DOHH2 (cell line): ENCODE data around the gene PHGDH.

ENCODE experiments used
- H3F3A ChIP-seq: fragments of 200-600 bp; sonication (generic), shearing (Covaris generic); 2 replicates; pipeline ENCODE4 v1.6.0; 2016; ENCODE audit warnings: antibody characterized with exemption, mild to moderate bottlenecking; ENCODE audit not compliant: control insufficient read depth, insufficient read depth
- H3K27ac ChIP-seq: fragments of 200-600 bp; sonication (generic); 2 replicates; pipeline ENCODE4 v1.5.1; 2014; ENCODE audit warnings: low read depth, mild to moderate bottlenecking, low read length, moderate library complexity
- H3K27me3 ChIP-seq: fragments of 200-600 bp; sonication (generic); 2 replicates; pipeline ENCODE4 v1.6.1; 2014; ENCODE audit warnings: mild to moderate bottlenecking, low read length, mixed read lengths; ENCODE audit not compliant: control insufficient read depth
- H3K36me3 ChIP-seq: fragments of 200-600 bp; sonication (generic); 2 replicates; pipeline ENCODE4 v1.6.1; 2014; ENCODE audit warnings: mild to moderate bottlenecking, low read length, moderate library complexity, mixed read lengths; ENCODE audit not compliant: control insufficient read depth
- H3K4me1 ChIP-seq: fragments of 200-600 bp; sonication (generic); 2 replicates; pipeline ENCODE4 v1.6.1; 2014; ENCODE audit warnings: mild to moderate bottlenecking, low read length, mixed read lengths; ENCODE audit not compliant: control insufficient read depth
- H3K4me2 ChIP-seq: fragments of 200-600 bp; sonication (generic); 2 replicates; pipeline ENCODE4 v1.6.0; 2014; ENCODE audit warnings: mild to moderate bottlenecking, low read length, moderate library complexity
- H3K4me3 ChIP-seq: fragments of 200-600 bp; sonication (generic); 2 replicates; pipeline ENCODE4 v1.5.1; 2014; ENCODE audit warnings: mild to moderate bottlenecking, low read length, mixed read lengths
- H3K79me2 ChIP-seq: fragments of 200-600 bp; sonication (generic); 2 replicates; pipeline ENCODE4 v1.6.1; 2014; ENCODE audit warnings: mild to moderate bottlenecking, low read length, mixed read lengths; ENCODE audit not compliant: control insufficient read depth
- H3K9me2 ChIP-seq: fragments of 200-600 bp; sonication (generic); replicated peaks from 2 replicates; pipeline ENCODE4 v1.6.1; 2014; ENCODE audit warnings: mild to moderate bottlenecking, low read length, mixed read lengths; ENCODE audit not compliant: control insufficient read depth
- H3K9me3 ChIP-seq: fragments of 200-600 bp; sonication (generic); 2 replicates; pipeline ENCODE4 v1.6.1; 2014; ENCODE audit warnings: antibody characterized with exemption, low read length, mixed read lengths; ENCODE audit not compliant: control insufficient read depth, insufficient read depth
- H4K20me1 ChIP-seq: fragments of 200-600 bp; sonication (generic); 2 replicates; pipeline ENCODE4 v1.6.0; 2014; ENCODE audit warnings: low read depth, mild to moderate bottlenecking, antibody characterized with exemption, low read length, moderate library complexity; ENCODE audit not compliant: control insufficient read depth, insufficient read depth
- EZH2phosphoT487 ChIP-seq: fragments of 200-600 bp; sonication (generic); IDR thresholded peaks from 2 replicates; pipeline ENCODE4 v1.6.1; 2017; ENCODE audit warnings: borderline replicate concordance, mild to moderate bottlenecking, antibody characterized with exemption, low read length, moderate library complexity, mixed read lengths
- TF ChIP-seq, protein P1 (sequence below): fragments of 200-600 bp; sonication (generic); IDR thresholded peaks from one replicate; pipeline ENCODE4 v1.5.1; 2014; ENCODE audit warnings: antibody characterized with exemption, mild to moderate bottlenecking, low read depth, low read length; ENCODE audit not compliant: poor library complexity, severe bottlenecking

The PHGDH gene

GRCh38 chr1:119744598-119744942 is 32.8 kb downstream of the PHGDH start:
- peaks cover 52% of the 10 kb centered on the region for H3K36me3 ChIP-seq
- H3K79me2 ChIP-seq, result no peaks in the 10 kb centered on the region
- no peaks in the 10 kb centered on the region for H3K27me3 ChIP-seq
- H3K9me2 ChIP-seq, result no peaks in the 10 kb centered on the region
- H3K4me3 ChIP-seq, result no peak overlapping the region
- no peak overlapping the region for H3K27ac ChIP-seq
- no peak overlapping the region for H3K4me2 ChIP-seq
- TF ChIP-seq, protein P1, sequence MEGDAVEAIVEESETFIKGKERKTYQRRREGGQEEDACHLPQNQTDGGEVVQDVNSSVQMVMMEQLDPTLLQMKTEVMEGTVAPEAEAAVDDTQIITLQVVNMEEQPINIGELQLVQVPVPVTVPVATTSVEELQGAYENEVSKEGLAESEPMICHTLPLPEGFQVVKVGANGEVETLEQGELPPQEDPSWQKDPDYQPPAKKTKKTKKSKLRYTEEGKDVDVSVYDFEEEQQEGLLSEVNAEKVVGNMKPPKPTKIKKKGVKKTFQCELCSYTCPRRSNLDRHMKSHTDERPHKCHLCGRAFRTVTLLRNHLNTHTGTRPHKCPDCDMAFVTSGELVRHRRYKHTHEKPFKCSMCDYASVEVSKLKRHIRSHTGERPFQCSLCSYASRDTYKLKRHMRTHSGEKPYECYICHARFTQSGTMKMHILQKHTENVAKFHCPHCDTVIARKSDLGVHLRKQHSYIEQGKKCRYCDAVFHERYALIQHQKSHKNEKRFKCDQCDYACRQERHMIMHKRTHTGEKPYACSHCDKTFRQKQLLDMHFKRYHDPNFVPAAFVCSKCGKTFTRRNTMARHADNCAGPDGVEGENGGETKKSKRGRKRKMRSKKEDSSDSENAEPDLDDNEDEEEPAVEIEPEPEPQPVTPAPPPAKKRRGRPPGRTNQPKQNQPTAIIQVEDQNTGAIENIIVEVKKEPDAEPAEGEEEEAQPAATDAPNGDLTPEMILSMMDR, result no peak
- no peak for TF ChIP-seq EZH2phosphoT487
- no peaks in the 10 kb centered on the region for H4K20me1 ChIP-seq
- peaks cover 11% of the 10 kb centered on the region for H3K4me1 ChIP-seq
- H3F3A ChIP-seq, result no peaks in the 10 kb centered on the region
- H3K9me3 ChIP-seq, result no peaks in the 10 kb centered on the region

DNA sequence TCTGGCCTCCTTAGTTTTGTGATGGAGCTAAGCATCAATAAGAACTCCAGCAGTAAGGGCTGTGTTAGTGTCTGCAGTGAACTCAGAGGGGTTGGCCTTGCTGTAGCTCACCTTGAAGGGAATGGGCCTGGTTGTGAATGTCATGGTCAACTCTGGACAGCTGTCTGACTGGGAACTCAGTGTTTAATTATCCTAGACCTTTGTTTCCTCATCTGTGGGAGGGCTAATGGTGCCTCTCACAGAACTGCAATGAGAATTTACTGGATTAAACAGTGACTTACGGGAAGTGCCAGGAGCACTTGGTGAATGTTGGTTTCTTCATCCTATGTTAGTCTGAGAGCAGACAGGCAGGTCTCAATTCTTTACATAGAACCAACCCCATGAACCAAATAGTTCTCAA is 33.3 kb downstream of the PHGDH start:
- peaks cover 47% of the 10 kb centered on the region for H3K36me3 ChIP-seq
- peaks cover 11% of the 10 kb centered on the region for H3K4me1 ChIP-seq
- H3F3A ChIP-seq, result no peaks in the 10 kb centered on the region
- TF ChIP-seq EZH2phosphoT487, result no peak
- TF ChIP-seq, protein P1, result no peak
- no peaks in the 10 kb centered on the region for H3K9me2 ChIP-seq
- no peaks in the 10 kb centered on the region for H3K79me2 ChIP-seq
- H3K27me3 ChIP-seq, result no peaks in the 10 kb centered on the region
- H3K27ac ChIP-seq, result no peak overlapping the region
- no peak overlapping the region for H3K4me2 ChIP-seq
- no peak overlapping the region for H3K4me3 ChIP-seq
- no peaks in the 10 kb centered on the region for H3K9me3 ChIP-seq
- H4K20me1 ChIP-seq, result no peaks in the 10 kb centered on the region

DNA sequence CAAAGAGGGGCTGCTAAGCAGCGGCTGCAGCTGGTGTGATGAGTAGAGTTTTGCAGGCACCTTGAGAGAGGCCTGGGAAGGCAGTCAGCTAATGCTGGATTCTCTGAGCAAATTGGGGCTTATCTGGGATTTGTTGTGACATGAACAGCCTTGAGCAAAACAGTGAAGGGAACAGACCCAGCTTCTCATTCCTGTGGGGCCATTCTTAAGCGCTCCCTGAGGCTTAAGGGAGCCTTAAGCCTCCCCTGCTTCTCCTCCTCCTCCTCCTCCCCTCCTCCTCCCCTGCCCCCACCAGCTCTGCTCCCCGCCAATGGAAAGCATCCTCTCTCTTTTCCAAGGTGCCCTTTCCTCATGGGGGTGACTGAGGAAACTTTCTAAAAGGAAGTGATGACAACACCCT is 35.7 kb downstream of the PHGDH start:
- H3K4me1 ChIP-seq, result peaks cover 11% of the 10 kb centered on the region
- no peaks in the 10 kb centered on the region for H3F3A ChIP-seq
- H3K27me3 ChIP-seq, result no peaks in the 10 kb centered on the region
- peaks cover 24% of the 10 kb centered on the region for H3K36me3 ChIP-seq
- H3K79me2 ChIP-seq, result no peaks in the 10 kb centered on the region
- H4K20me1 ChIP-seq, result no peaks in the 10 kb centered on the region
- H3K27ac ChIP-seq, result no peak overlapping the region
- H3K4me3 ChIP-seq, result no peak overlapping the region
- no peaks in the 10 kb centered on the region for H3K9me2 ChIP-seq
- no peak for TF ChIP-seq EZH2phosphoT487
- no peaks in the 10 kb centered on the region for H3K9me3 ChIP-seq
- no peak overlapping the region for H3K4me2 ChIP-seq

- Histone ChIP-seq H3K36me3 (peaks cover 18% of the 10 kb centered on the region), H3F3A (no peaks in the 10 kb centered on the region), H3K79me2 (no peaks in the 10 kb centered on the region), H3K4me3 (no peak overlapping the region), H3K27me3 (no peaks in the 10 kb centered on the region), H3K4me1 (peaks cover 11% of the 10 kb centered on the region), H4K20me1 (no peaks in the 10 kb centered on the region), H3K9me2 (no peaks in the 10 kb centered on the region), H3K27ac (no peak overlapping the region), H3K9me3 (no peaks in the 10 kb centered on the region), H3K4me2 (no peak overlapping the region)
- TF ChIP-seq, protein P1, result no peak
- TF ChIP-seq EZH2phosphoT487, result no peak
Observed at GRCh38 chr1:119748040-119748439, 36.3 kb downstream of the PHGDH start.
